Right renal pelvis (tissue), 4 donors: Measurements from ENCODE around the gene KCNH8. TPM values are rescaled to one million over a fixed set of nuclear protein-coding genes. Genes with fewer than 3 reads are reported as not detected.

Experiments
- DNase-seq, 4 donors: peaks; one replicate each; pipeline ENCODE4 v3.0.0-alpha.2; 2013; ENCODE audit warnings: low read depth in 4 of 4, low spot score in 3 of 4, missing footprints in 1 of 4
- polyA plus RNA-seq, 4 donors: library from polyadenylated mRNA; unstranded; fragments of 120-200 nt; gene quantifications; one replicate each; pipeline ENCODE4 v1.2.1, GENCODE V29; 2013; ENCODE audit not compliant: insufficient read length in 4 of 4

KCNH8 gene
- polyA plus RNA-seq, 4 donors: 0.97 to 1.3 (median 1.0) TPM

GRCh38 chr3:19467761-19468160 lies 319.5 kb downstream of the KCNH8 start:
- no peak for DNase-seq

- no peak for DNase-seq
Observed at GRCh38 chr3:19471138-19471537, 322.8 kb downstream of the KCNH8 start.

DNA sequence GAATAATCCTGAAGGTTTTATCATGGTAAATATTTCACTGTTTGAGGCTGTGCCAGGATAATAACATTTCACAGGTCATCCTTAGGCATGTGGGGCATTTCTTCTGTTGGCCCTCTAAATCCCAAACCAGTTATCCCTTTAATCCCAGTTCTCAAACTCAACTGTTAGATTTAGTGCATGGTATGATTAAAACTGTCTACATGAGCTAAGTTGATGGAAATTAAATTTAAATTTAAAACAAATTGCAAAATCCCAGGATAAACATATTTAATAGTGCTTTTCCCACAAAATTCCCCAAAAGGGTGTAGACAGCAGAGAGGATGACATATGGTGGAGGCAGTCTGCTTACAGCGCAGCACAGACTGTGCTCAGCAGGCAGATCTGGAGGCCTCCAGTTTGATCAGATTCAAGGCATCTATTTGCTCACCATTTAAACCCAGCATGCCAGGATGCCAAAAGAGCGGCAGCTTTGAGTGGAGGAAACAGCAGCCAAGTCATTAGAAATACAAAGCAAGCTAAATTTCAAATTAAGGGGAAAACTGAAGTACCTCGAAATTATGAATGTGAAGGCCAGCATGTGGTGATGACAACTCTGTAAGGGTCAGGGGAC lies 325.8 kb downstream of the KCNH8 start:
- no peak for DNase-seq

- no peak for DNase-seq
Observed at GRCh38 chr3:19476281-19476680, 328.0 kb downstream of the KCNH8 start.

DNA sequence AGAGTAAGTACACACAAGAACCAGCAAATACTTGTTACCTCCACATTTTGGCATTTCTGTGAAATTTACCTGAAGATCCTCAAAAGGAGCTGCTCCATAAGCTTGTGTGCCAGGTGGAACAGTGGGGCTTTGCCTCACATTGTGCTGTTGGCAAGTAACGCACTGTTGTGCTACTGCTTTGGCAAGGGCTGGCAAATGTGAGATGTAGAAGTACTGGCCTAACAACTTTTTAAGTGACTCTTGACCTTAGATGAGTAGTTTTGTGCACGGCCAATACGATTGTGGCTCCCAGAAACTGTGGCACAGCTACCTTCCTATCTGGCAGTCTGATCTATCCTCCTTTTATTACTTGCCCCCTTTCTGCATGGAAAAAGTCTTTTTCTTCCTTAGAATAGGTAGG lies 337.0 kb downstream of the KCNH8 start:
- DNase-seq: no peak

DNA sequence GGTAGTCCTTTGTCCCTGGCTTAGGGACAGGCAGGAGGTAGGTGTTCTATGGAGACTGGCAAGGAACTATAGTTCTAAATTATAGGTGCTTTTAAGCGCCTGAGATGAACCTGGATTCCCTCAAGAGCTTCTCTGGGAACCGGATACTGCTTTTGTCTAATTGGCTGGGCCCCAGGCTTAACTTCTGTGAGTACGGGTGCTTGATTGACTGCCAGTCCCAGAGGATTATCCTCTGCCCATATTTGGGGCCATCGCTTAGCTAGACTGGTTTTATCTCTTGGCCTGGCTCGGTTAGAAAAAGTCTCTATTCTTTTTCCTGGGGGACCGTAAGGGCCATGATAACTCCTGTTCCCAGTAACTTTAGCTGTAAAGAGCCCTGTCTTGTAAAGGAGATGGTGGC lies 339.1 kb downstream of the KCNH8 start:
- DNase-seq: no peak

DNA sequence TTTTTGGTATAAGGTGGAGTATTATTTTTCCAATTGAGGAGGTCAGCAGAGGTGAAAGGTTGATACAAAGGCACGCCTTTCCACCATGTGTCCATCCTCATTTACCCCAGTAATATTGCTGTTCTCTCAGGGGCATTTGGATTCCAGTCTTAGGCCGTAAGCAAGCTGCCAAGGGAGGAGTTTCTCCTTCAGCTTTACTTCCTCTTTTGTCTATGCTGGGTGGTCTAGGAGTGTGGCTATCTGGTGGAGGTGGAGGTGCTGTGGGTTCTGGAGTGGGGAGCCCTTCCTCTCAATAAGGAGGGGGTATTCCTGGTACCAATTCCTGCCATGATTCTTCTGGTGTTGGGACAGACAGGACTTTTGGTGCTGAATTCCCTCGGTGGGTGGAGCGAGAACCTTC lies 340.6 kb downstream of the KCNH8 start:
- DNase-seq: no peak

DNA sequence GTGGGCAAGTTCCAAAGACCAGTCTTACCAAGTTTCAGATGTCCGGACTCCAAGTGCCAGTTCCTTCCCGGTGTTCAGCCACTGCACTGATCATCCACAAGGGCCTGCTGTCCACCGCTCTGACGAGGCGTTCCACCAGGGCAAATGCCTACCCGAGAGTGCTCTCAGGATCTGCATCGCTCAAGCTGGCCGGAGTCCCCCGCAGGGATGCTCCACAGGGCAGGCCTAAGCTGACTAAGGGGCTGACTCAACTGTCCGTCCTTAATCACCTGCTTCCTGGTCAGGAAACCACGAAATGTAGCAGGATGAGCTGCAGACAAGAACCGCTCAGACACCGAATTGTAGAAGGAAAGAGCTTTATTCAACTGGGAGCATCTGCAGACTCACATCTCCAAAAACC lies 341.6 kb downstream of the KCNH8 start:
- DNase-seq: no peak

- DNase-seq: no peak
Observed at GRCh38 chr3:19506171-19506570, 357.9 kb downstream of the KCNH8 start.

- no peak for DNase-seq
Observed at GRCh38 chr3:19522305-19522704, 374.0 kb downstream of the KCNH8 start.

DNA sequence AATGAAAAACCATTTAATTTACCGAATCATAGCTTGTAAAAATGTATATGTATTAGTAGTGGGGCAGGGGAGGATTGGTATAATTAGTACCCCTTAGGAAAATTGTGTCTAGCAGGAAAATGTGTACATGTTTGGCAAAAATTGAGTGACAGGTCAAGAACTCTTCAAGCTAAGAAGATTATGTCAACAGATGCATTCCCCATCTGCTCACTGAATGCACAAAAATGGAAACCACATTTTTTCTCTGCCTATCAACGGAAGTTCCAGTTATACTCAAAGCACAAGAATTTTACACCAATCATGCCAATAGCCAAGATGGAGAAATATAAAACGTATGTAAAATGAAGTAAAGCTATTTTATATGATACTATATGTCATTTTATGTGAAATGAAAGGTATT lies 377.8 kb downstream of the KCNH8 start:
- DNase-seq: no peak

DNA sequence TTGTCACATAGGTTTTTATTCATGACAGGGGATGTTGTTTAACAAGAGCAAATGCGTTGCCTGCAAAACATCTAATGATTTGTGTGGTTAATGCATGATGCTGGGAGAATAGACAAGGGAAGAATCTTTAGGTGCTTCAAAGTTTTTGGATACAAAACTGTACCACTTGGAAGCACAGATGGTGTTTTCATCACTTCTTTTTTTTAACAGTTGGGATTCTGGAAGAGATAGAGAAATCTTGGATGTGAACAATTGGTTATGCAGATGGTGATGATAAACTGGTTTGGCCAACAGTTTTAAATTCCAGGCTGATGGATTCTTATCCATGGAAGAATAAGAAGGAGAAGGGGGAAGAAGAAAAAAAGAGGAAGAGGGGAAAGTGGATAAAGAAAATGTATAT lies 379.4 kb downstream of the KCNH8 start:
- DNase-seq: no peak

DNA sequence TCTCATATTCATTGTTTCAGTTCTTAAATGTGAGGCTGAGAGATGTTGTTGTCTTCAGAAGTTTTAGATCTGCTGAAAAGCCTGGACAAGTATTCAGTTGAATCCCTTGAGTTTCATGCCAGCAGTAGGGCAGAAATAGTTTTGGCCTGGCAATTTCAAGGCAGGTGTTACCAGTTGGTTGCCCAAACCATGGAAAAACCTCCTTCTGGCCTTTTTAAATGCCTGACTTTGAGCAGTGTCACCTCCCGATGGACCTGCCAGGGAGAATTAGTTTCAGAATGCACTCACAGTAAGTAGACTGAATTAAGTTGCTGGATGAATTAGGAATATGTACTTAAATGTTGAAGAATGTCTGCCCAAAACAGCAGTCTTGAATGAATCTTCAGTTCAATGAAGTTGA lies 383.1 kb downstream of the KCNH8 start:
- DNase-seq: no peak

- no peak for DNase-seq
Observed at GRCh38 chr3:19539518-19540392, 391.4 kb downstream of the KCNH8 start.

DNA sequence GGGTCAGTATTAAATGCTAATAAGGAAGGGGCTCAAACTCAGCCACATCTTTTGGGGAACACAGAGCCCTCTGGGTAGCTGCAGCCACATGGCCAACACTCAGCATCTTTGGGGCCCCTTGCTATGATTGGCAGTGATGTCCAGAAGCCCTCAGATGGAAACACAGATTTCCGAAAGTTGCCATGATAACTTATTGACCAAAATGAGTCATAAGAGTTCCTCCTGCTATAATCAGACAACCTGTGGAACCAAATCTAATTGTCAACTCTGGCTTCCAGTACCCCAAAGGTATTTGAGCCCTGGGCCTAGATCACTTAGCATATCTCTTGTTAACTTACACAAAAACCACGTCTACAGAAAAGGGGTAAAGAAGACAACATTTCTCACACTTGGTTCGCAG lies 392.2 kb downstream of the KCNH8 start:
- DNase-seq: no peak

DNA sequence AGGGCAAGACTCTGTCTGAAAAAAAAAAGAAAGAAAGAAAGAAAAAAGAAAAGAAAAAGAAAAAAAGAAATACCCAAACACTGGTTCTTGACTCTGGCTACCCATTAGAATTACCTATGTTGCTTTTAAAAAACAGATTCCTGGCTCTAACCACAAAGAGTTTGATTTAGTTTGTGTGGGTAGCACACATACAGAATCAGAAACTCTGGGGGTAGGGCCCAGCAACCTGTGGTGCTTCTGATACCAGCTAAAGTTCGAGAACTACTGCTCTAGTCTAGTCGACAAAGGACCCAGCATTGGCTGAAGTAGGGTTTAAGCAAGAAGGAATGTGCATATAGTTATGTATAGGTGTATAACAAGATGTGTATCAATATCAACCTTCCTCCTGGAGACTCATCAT lies 393.0 kb downstream of the KCNH8 start:
- no peak for DNase-seq

- no peak for DNase-seq
Observed at GRCh38 chr3:19543212-19543841, 395.0 kb downstream of the KCNH8 start.

GRCh38 chr3:19547665-19548464 lies 399.6 kb downstream of the KCNH8 start:
- DNase-seq: no peak

DNA sequence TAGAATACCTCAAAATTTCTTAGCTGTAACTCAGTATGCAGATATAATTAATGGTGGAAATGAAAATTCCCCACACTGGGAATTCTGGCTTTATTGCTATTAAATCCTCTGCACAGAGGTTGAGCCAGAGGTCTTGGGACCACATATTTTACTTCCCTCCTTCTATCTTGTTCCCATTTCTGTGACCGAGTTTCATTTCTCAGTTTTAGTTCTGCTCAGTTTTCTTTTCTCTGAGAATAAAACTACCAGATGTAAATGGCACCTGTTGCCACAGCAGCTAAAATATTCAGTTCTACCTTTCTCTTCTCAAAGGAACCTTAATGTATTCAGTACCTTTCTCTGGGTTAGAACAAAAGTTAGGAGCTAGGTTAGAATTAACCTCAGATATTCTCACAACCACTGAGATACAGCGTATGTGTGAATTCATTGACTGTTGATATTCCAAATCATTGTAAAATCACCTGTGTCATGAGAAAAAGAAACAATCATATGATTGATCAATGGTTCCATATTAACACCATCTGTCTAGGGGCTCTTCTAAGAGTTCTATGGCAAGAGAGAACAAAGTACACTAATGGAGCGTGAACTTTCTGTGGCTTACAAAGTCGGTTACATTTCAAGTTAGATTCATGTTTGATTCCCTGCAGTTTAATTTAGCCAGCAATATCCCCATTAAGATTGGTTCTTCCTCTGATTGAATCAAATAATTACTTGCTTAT lies 411.6 kb downstream of the KCNH8 start:
- no peak for DNase-seq

- no peak for DNase-seq
Observed at GRCh38 chr3:19573644-19574043, 425.3 kb downstream of the KCNH8 start.
